H9 (cell line): ENCODE data around the gene WEE1. TPM values are rescaled to one million over a fixed set of nuclear protein-coding genes. Genes with fewer than 3 reads are reported as not detected.

Experiments
- DNase-seq: peaks from one replicate; pipeline ENCODE4 v3.0.0-alpha.2; 2017
- H2AFZ ChIP-seq: one replicate; pipeline ENCODE4 v1.6.1; 2013; ENCODE audit warnings: mild to moderate bottlenecking, low read length, control low read depth, moderate library complexity
- H2AK5ac ChIP-seq: 2 replicates; pipeline ENCODE4 v1.6.1; 2013; ENCODE audit warnings: low read length, control low read depth, mixed read lengths; ENCODE audit not compliant: insufficient read length
- H2BK120ac ChIP-seq: one replicate; pipeline ENCODE4 v1.6.1; 2013; ENCODE audit warnings: low read depth, mild to moderate bottlenecking, low read length, control low read depth, inconsistent platforms; ENCODE audit not compliant: poor library complexity, severe bottlenecking
- H2BK12ac ChIP-seq: 2 replicates; pipeline ENCODE4 v1.6.1; 2013; ENCODE audit warnings: low read length, control low read depth, mixed read lengths, low read depth; ENCODE audit not compliant: insufficient read length
- H2BK15ac ChIP-seq: 2 replicates; pipeline ENCODE4 v1.6.1; 2013; ENCODE audit warnings: low read depth, low read length, control low read depth
- H2BK20ac ChIP-seq: one replicate; pipeline ENCODE4 v1.6.1; 2013; ENCODE audit warnings: low read depth, mild to moderate bottlenecking, low read length, control low read depth, inconsistent platforms; ENCODE audit not compliant: poor library complexity, severe bottlenecking
- H2BK5ac ChIP-seq: 2 replicates; pipeline ENCODE4 v1.6.1; 2013; ENCODE audit warnings: low read length, control low read depth, mixed read lengths; ENCODE audit not compliant: insufficient read length
- H3K14ac ChIP-seq: 2 replicates; pipeline ENCODE4 v1.6.1; 2013; ENCODE audit warnings: low read length, control low read depth; ENCODE audit not compliant: insufficient read depth
- H3K18ac ChIP-seq: 2 replicates; pipeline ENCODE4 v1.6.1; 2013; ENCODE audit warnings: low read depth, mild to moderate bottlenecking, mixed read lengths, low read length, control low read depth; ENCODE audit not compliant: insufficient read length
- H3K23ac ChIP-seq: 2 replicates; pipeline ENCODE4 v1.6.1; 2013; ENCODE audit warnings: low read length, control low read depth, mixed read lengths, low read depth; ENCODE audit not compliant: insufficient read length
- H3K23me2 ChIP-seq: 2 replicates; pipeline ENCODE4 v1.6.1; 2013; ENCODE audit warnings: low read depth, mild to moderate bottlenecking, mixed read lengths, low read length, control low read depth; ENCODE audit not compliant: insufficient read length, poor library complexity, severe bottlenecking
- H3K27ac ChIP-seq: 2 replicates; pipeline ENCODE4 v1.5.1; 2013; ENCODE audit warnings: low read length, control low read depth, mixed read lengths, low read depth; ENCODE audit not compliant: insufficient read length
- H3K27me3 ChIP-seq: 2 replicates; pipeline ENCODE4 v1.6.1; 2013; ENCODE audit warnings: low read length, control low read depth, inconsistent platforms; ENCODE audit not compliant: insufficient read depth
- H3K4ac ChIP-seq: 2 replicates; pipeline ENCODE4 v1.6.1; 2013; ENCODE audit warnings: low read depth, mild to moderate bottlenecking, control low read depth, inconsistent platforms, low read length, moderate library complexity
- H3K4me1 ChIP-seq: 2 replicates; pipeline ENCODE4 v1.6.1; 2013; ENCODE audit warnings: low read length, control low read depth, inconsistent platforms; ENCODE audit not compliant: insufficient read depth
- H3K4me2 ChIP-seq: 2 replicates; pipeline ENCODE4 v1.6.1; 2013; ENCODE audit warnings: low read length, control low read depth, mixed read lengths; ENCODE audit not compliant: insufficient read length, insufficient read depth
- H3K56ac ChIP-seq: 2 replicates; pipeline ENCODE4 v1.6.1; 2013; ENCODE audit warnings: low read depth, mild to moderate bottlenecking, mixed read lengths, low read length, control low read depth; ENCODE audit not compliant: insufficient read length
- H3K79me1 ChIP-seq: 2 replicates; pipeline ENCODE4 v1.6.1; 2013; ENCODE audit warnings: low read depth, mild to moderate bottlenecking, moderate library complexity, low read length, control low read depth, inconsistent platforms; ENCODE audit not compliant: insufficient read depth, poor library complexity, severe bottlenecking
- H3K79me2 ChIP-seq: 2 replicates; pipeline ENCODE4 v1.6.1; 2013; ENCODE audit warnings: low read length, control low read depth, inconsistent platforms; ENCODE audit not compliant: insufficient read depth
- H3K9ac ChIP-seq: 2 replicates; pipeline ENCODE4 v1.6.1; 2013; ENCODE audit warnings: low read length, control low read depth, mixed read lengths; ENCODE audit not compliant: insufficient read length; ENCODE audit errors: extremely low read depth
- H3K9me3 ChIP-seq: one replicate; pipeline ENCODE4 v1.6.1; 2013; ENCODE audit warnings: low read depth, low read length, inconsistent platforms; ENCODE audit not compliant: control insufficient read depth
- H3T11ph ChIP-seq: one replicate; pipeline ENCODE4 v1.6.1; 2013; ENCODE audit warnings: mild to moderate bottlenecking, low read length, control low read depth, inconsistent platforms
- H4K20me1 ChIP-seq: one replicate; pipeline ENCODE4 v1.6.1; 2013; ENCODE audit not compliant: control insufficient read depth, insufficient read length, insufficient read depth
- H4K5ac ChIP-seq: 2 replicates; pipeline ENCODE4 v1.6.1; 2013; ENCODE audit warnings: low read depth, mild to moderate bottlenecking, mixed read lengths, low read length, control low read depth; ENCODE audit not compliant: insufficient read length
- H4K8ac ChIP-seq: replicated peaks from 2 replicates; pipeline ENCODE4 v1.6.1; 2013; ENCODE audit warnings: low read length, control low read depth, mixed read lengths, low read depth; ENCODE audit not compliant: insufficient read length
- H4K91ac ChIP-seq: 2 replicates; pipeline ENCODE4 v1.6.1; 2013; ENCODE audit warnings: low read depth, mild to moderate bottlenecking, moderate library complexity, mixed read lengths, low read length, control low read depth; ENCODE audit not compliant: insufficient read length
- H3K27ac Mint-ChIP-seq, 3 experiments: 2 replicates in 2 of 3; 3 replicates in 1 of 3; pipeline ENCODE4 v1.8.0; 2020 to 2021; ENCODE audit warnings: mixed read lengths in 3 of 3, mild to moderate bottlenecking in 1 of 3, moderate library complexity in 1 of 3
- H3K27me3 Mint-ChIP-seq: 2 replicates; pipeline ENCODE4 v1.8.0; 2021; ENCODE audit warnings: low read depth, mild to moderate bottlenecking, moderate library complexity, mixed read lengths
- H3K36me3 Mint-ChIP-seq, 3 experiments: 2 replicates in 2 of 3; 3 replicates in 1 of 3; pipeline ENCODE4 v1.8.0; 2020 to 2021; ENCODE audit warnings: low read depth in 3 of 3, mixed read lengths in 3 of 3; ENCODE audit not compliant: insufficient read depth in 1 of 3
- H3K4me1 Mint-ChIP-seq, 2 experiments: 2 replicates each; pipeline ENCODE4 v1.8.0; 2020; ENCODE audit warnings: mixed read lengths in 2 of 2
- H3K4me3 Mint-ChIP-seq, 2 experiments: 2 replicates in 1 of 2; 3 replicates in 1 of 2; pipeline ENCODE4 v1.8.0; 2020 to 2021; ENCODE audit warnings: mild to moderate bottlenecking in 2 of 2, mixed read lengths in 2 of 2, moderate library complexity in 1 of 2
- H3K9me3 Mint-ChIP-seq, 2 experiments: 2 replicates in 1 of 2; 3 replicates in 1 of 2; pipeline ENCODE4 v1.8.0; 2020; ENCODE audit warnings: mild to moderate bottlenecking in 2 of 2, mixed read lengths in 2 of 2, moderate library complexity in 1 of 2
- WGBS: extraction: QIAGEN DNeasy Blood & Tissue Kit; methylation state at CpG from one replicate; pipeline ENCODE4 v1.1.7; 2013; ENCODE audit warnings: missing lambda C conversion rate, low lambda C conversion rate, mixed read lengths; ENCODE audit not compliant: insufficient read length; ENCODE audit errors: extremely low coverage; 5-methylcytosine and 5-hydroxymethylcytosine counted together
- total RNA-seq: library from RNA; stranded (reverse); gene quantifications from 2 replicates; pipeline ENCODE4 v1.2.1, GENCODE V29; 2021
- TF ChIP-seq, protein P1 (sequence below): fragments of 200-600 bp; sonication (generic); conservative IDR thresholded peaks from 3 replicates; pipeline ENCODE4 v1.8.0; 2021; ENCODE audit warnings: antibody characterized with exemption, mild to moderate bottlenecking

The WEE1 gene
- total RNA-seq, 1 experiment from 2014 or later: 142 TPM

DNA sequence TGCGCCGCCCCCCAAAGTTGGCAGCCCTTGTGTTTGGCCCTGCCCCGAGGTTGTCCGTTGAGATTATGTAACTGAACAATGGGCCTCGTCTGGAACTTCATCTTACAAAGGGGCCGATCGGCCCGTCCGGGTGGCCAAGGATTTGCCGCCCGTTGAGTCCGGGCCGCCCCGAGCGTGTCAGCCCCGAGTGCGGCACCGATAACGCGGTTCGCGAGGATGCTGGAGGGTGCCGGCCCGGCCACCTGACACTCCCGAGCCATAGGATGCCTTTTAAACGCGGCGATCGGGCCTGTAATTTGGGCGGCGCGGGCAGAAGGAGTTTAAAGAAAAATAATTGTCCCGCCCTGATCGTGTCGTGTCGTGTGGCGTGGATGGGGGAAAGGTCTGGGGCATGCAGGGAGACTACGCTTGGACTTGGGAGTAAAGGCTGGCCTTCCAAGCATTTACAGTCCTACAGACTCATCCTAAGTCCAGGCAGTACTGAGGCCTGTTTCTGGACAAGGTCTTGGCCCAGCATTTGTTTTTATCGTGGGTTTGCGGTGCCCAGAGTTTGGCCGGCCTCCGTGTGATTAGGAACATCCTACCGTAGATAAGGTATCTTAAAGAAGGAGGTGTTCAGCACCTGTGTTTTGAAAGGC, 1.3 kb downstream of the WEE1 start:
- peaks cover 31 to 41% of the 10 kb centered on the region in 2 experiments for H3K4me1 Mint-ChIP-seq
- peak overlapping the region; percentile 53 for H3K27ac ChIP-seq
- WGBS: no CpG with 5 or more reads among the region's 43 CpGs

More for the DNA sequence above, 1.3 kb downstream of the WEE1 start:
- H2AK5ac ChIP-seq: no peak overlapping the region
- H3K4me2 ChIP-seq: peak overlapping the region; percentile 62
- no peak overlapping the region for H2AFZ ChIP-seq
- H4K8ac ChIP-seq: no peak overlapping the region
- no peak overlapping the region for H3T11ph ChIP-seq
- H3K9ac ChIP-seq: peak overlapping the region; percentile 92
- H4K91ac ChIP-seq: no peak overlapping the region
- H3K27me3 Mint-ChIP-seq: no peaks in the 10 kb centered on the region
- no peak overlapping the region for H2BK120ac ChIP-seq
- H3K79me2 ChIP-seq: peaks cover 26% of the 10 kb centered on the region
- no peak overlapping the region for H3K23ac ChIP-seq
- peaks cover 3% of the 10 kb centered on the region; the same call in 1 of the 2 replicates for H3K4me1 ChIP-seq
- peak overlapping the region; percentile 86 for H3K14ac ChIP-seq
- peak overlapping the region; percentile 87 to 98 (median 94); a peak in 6 of 7 replicates for H3K27ac Mint-ChIP-seq
- H3K23me2 ChIP-seq: peaks cover 12% of the 10 kb centered on the region
- TF ChIP-seq, protein P1, sequence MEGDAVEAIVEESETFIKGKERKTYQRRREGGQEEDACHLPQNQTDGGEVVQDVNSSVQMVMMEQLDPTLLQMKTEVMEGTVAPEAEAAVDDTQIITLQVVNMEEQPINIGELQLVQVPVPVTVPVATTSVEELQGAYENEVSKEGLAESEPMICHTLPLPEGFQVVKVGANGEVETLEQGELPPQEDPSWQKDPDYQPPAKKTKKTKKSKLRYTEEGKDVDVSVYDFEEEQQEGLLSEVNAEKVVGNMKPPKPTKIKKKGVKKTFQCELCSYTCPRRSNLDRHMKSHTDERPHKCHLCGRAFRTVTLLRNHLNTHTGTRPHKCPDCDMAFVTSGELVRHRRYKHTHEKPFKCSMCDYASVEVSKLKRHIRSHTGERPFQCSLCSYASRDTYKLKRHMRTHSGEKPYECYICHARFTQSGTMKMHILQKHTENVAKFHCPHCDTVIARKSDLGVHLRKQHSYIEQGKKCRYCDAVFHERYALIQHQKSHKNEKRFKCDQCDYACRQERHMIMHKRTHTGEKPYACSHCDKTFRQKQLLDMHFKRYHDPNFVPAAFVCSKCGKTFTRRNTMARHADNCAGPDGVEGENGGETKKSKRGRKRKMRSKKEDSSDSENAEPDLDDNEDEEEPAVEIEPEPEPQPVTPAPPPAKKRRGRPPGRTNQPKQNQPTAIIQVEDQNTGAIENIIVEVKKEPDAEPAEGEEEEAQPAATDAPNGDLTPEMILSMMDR: no peak
- no peaks in the 10 kb centered on the region for H4K20me1 ChIP-seq
- DNase-seq: no peak
- H3K9me3 ChIP-seq: no peaks in the 10 kb centered on the region
- no peak overlapping the region for H2BK15ac ChIP-seq
- no peaks in the 10 kb centered on the region for H3K27me3 ChIP-seq
- no peaks in the 10 kb centered on the region for H3K79me1 ChIP-seq
- no peak overlapping the region for H4K5ac ChIP-seq
- no peak overlapping the region for H2BK5ac ChIP-seq
- peaks cover 47 to 51% (median 51%) of the 10 kb centered on the region in 3 experiments for H3K36me3 Mint-ChIP-seq
- H3K4me3 Mint-ChIP-seq: peak overlapping the region; percentile 95 to 98
- H2BK12ac ChIP-seq: no peak overlapping the region
- peaks cover 0 to 8% of the 10 kb centered on the region in 2 experiments; a peak in 1 of 5 replicates for H3K9me3 Mint-ChIP-seq
- no peak overlapping the region; the same call in 1 of the 2 replicates for H3K4ac ChIP-seq
- peak overlapping the region; percentile 14 for H3K18ac ChIP-seq
- no peak overlapping the region for H2BK20ac ChIP-seq
- H3K56ac ChIP-seq: no peak overlapping the region
